ENCODE data around the gene HSPB6.

Gene HSPB6

DNA sequence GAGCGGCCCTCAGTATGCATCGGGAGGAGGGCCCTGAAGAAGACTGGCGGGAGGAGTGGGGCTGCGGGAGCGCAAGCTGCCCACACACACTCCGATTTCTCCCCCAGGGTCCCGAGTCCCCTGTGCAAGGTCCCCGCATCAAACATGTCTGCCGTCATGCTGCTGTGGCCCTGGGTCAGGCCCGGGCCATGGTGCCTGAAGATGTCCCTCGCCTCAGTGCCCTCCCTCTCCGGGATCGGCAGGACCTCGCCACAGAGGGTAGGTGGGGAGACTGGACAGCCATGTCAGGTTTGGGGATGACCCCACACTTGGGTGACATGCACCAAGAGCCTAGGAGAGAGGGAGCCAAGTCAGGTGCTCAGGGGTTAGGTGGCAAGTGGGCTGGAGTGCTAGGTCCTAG is 34.4 kb downstream of the HSPB6 start:
- Histone ChIP-seq H4K20me1 (ENCODE audit: insufficient read depth) (no peaks in the 10 kb centered on the region), H3K36me3 (ENCODE audit: insufficient read depth) (no peaks in the 10 kb centered on the region; the same call in 1 of the 2 replicates), H2AFZ (ENCODE audit: low read depth) (no peak overlapping the region), H3K4me1 (ENCODE audit: low read depth, poor library complexity, severe bottlenecking) (peaks cover 10% of the 10 kb centered on the region), H3K4me3 (IDR thresholded peaks at IDR 0.05; ENCODE audit: insufficient read depth, low read depth, low read length) (no peak overlapping the region), H3K4me2 (no peak overlapping the region), H3K27me3 (ENCODE audit: insufficient read depth, low read depth) (no peaks in the 10 kb centered on the region), H3K9ac (no peak overlapping the region), H3K79me2 (ENCODE audit: insufficient read depth, low read depth) (peaks cover 24% of the 10 kb centered on the region), H3K27ac (no peak overlapping the region)
- TF ChIP-seq, protein P1, sequence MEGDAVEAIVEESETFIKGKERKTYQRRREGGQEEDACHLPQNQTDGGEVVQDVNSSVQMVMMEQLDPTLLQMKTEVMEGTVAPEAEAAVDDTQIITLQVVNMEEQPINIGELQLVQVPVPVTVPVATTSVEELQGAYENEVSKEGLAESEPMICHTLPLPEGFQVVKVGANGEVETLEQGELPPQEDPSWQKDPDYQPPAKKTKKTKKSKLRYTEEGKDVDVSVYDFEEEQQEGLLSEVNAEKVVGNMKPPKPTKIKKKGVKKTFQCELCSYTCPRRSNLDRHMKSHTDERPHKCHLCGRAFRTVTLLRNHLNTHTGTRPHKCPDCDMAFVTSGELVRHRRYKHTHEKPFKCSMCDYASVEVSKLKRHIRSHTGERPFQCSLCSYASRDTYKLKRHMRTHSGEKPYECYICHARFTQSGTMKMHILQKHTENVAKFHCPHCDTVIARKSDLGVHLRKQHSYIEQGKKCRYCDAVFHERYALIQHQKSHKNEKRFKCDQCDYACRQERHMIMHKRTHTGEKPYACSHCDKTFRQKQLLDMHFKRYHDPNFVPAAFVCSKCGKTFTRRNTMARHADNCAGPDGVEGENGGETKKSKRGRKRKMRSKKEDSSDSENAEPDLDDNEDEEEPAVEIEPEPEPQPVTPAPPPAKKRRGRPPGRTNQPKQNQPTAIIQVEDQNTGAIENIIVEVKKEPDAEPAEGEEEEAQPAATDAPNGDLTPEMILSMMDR (conservative IDR thresholded peaks at IDR 0.05; ENCODE audit: low read depth, low read length) = no peak

DNA sequence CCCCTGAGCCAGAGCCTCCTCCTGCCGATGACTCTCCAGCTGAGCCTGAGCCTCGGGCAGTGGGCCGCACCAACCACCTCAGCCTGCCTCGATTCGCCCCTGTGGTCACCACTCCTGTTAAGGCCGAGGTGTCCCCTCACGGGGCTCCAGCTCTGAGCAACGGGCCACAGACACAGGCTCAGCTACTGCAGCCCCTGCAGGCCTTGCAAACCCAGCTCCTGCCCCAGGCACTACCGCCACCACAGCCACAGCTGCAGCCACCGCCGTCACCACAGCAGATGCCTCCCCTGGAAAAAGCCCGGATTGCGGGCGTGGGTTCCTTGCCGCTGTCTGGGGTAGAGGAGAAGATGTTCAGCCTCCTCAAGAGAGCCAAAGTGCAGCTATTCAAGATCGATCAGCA is 35.5 kb downstream of the HSPB6 start:
- Histone ChIP-seq H3K4me2 (no peak overlapping the region), H4K20me1 (ENCODE audit: insufficient read depth) (no peaks in the 10 kb centered on the region), H3K27ac (no peak overlapping the region), H2AFZ (ENCODE audit: low read depth) (no peak overlapping the region), H3K9ac (no peak overlapping the region), H3K4me1 (ENCODE audit: low read depth, poor library complexity, severe bottlenecking) (peaks cover 10% of the 10 kb centered on the region), H3K79me2 (ENCODE audit: insufficient read depth, low read depth) (peaks cover 23% of the 10 kb centered on the region), H3K27me3 (ENCODE audit: insufficient read depth, low read depth) (no peaks in the 10 kb centered on the region), H3K36me3 (ENCODE audit: insufficient read depth) (no peaks in the 10 kb centered on the region; the same call in 1 of the 2 replicates), H3K4me3 (IDR thresholded peaks at IDR 0.05; ENCODE audit: insufficient read depth, low read depth, low read length) (no peak overlapping the region)
- TF ChIP-seq, protein P1 (conservative IDR thresholded peaks at IDR 0.05; ENCODE audit: low read depth, low read length) = no peak

DNA sequence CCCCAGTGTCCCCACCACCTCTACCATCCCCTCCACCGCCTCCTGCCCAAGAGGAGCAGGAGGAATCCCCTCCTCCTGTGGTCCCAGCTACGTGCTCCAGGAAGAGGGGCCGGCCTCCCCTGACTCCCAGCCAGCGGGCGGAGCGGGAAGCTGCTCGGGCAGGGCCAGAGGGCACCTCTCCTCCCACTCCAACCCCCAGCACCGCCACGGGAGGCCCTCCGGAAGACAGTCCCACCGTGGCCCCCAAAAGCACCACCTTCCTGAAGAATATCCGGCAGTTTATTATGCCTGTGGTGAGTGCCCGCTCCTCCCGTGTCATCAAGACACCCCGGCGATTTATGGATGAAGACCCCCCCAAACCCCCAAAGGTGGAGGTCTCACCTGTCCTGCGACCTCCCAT is 36.2 kb downstream of the HSPB6 start:
- H3K36me3 ChIP-seq (ENCODE audit: insufficient read depth) = no peaks in the 10 kb centered on the region; the same call in 1 of the 2 replicates
- no peak overlapping the region for H3K4me2 ChIP-seq
- no peak overlapping the region for H3K9ac ChIP-seq
- no peak overlapping the region for H3K4me3 ChIP-seq (IDR thresholded peaks at IDR 0.05; ENCODE audit: insufficient read depth, low read depth, low read length)
- H4K20me1 ChIP-seq (ENCODE audit: insufficient read depth) = no peaks in the 10 kb centered on the region
- peaks cover 15% of the 10 kb centered on the region for H3K4me1 ChIP-seq (ENCODE audit: low read depth, poor library complexity, severe bottlenecking)
- H3K27me3 ChIP-seq (ENCODE audit: insufficient read depth, low read depth) = no peaks in the 10 kb centered on the region
- H3K79me2 ChIP-seq (ENCODE audit: insufficient read depth, low read depth) = peaks cover 21% of the 10 kb centered on the region
- no peak overlapping the region for H2AFZ ChIP-seq (ENCODE audit: low read depth)
- TF ChIP-seq, protein P1 (conservative IDR thresholded peaks at IDR 0.05; ENCODE audit: low read depth, low read length) = no peak
- no peak overlapping the region for H3K27ac ChIP-seq

DNA sequence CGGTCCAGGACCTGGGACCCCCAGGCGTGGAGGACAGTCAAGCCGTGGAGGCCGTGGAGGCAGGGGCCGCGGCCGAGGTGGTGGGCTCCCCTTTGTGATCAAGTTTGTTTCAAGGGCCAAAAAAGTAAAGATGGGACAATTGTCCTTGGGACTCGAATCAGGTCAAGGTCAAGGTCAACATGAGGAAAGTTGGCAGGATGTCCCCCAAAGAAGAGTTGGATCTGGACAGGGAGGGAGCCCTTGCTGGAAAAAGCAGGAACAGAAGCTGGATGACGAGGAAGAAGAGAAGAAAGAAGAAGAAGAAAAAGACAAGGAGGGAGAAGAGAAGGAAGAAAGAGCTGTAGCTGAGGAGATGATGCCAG is 36.7 kb downstream of the HSPB6 start:
- H3K36me3 ChIP-seq (ENCODE audit: insufficient read depth) = no peaks in the 10 kb centered on the region; the same call in 1 of the 2 replicates
- TF ChIP-seq, protein P1 (conservative IDR thresholded peaks at IDR 0.05; ENCODE audit: low read depth, low read length) = no peak
- peaks cover 21% of the 10 kb centered on the region for H3K79me2 ChIP-seq (ENCODE audit: insufficient read depth, low read depth)
- peaks cover 15% of the 10 kb centered on the region for H3K4me1 ChIP-seq (ENCODE audit: low read depth, poor library complexity, severe bottlenecking)
- no peak overlapping the region for H3K27ac ChIP-seq
- no peaks in the 10 kb centered on the region for H3K27me3 ChIP-seq (ENCODE audit: insufficient read depth, low read depth)
- H3K4me2 ChIP-seq = no peak overlapping the region
- H3K4me3 ChIP-seq (IDR thresholded peaks at IDR 0.05; ENCODE audit: insufficient read depth, low read depth, low read length) = no peak overlapping the region
- H2AFZ ChIP-seq (ENCODE audit: low read depth) = no peak overlapping the region
- H4K20me1 ChIP-seq (ENCODE audit: insufficient read depth) = no peaks in the 10 kb centered on the region
- H3K9ac ChIP-seq = no peak overlapping the region

Data from KMS-11 (cell line).